CD4-positive, alpha-beta T cell treated with Interleukin-12 subunit alpha and Interleukin-12 subunit beta, for 1 hour (primary cell): ENCODE results near the gene ALDH6A1.
A peak's percentile ranks its signal among the peaks of the same experiment; 100 is the strongest.

Source experiments
- DNase-seq: peaks from one replicate; pipeline ENCODE4 v3.0.0-alpha.2; 2020

The ALDH6A1 gene

GRCh38 chr14:74048281-74048680 is 36.0 kb downstream of the ALDH6A1 start:
- DNase-seq, result no peak

GRCh38 chr14:74045522-74045921 is 38.7 kb downstream of the ALDH6A1 start:
- no peak for DNase-seq

GRCh38 chr14:74042296-74042695 is 42.0 kb downstream of the ALDH6A1 start:
- DNase-seq, result no peak

GRCh38 chr14:74038020-74038859 is 46.0 kb downstream of the ALDH6A1 start:
- DNase-seq, result peak; percentile 64

- DNase-seq, result no peak
These were observed 48.7 kb downstream of the ALDH6A1 start for GRCh38 chr14:74035556-74035955.

GRCh38 chr14:74034572-74034971 is 49.7 kb downstream of the ALDH6A1 start:
- DNase-seq, result no peak

- DNase-seq, result no peak
These were observed 55.1 kb downstream of the ALDH6A1 start for GRCh38 chr14:74029136-74029535.

GRCh38 chr14:74022346-74022745 is 61.9 kb downstream of the ALDH6A1 start:
- no peak for DNase-seq

- no peak for DNase-seq
These were observed 64.7 kb downstream of the ALDH6A1 start for GRCh38 chr14:74019408-74020137.

- DNase-seq, result peak; percentile 90
These were observed 65.5 kb downstream of the ALDH6A1 start, which contains the start of the genes BBOF1 and ENTPD5 for GRCh38 chr14:74018586-74019407. Gene BBOF1, plus strand, starts transcription at chr14:74019349. Its CDS starts 130 bp downstream, at chr14:74019479. Gene ENTPD5, minus strand, starts transcription at chr14:74019288. Its CDS starts 31,186 bp downstream, at chr14:73988102.

GRCh38 chr14:74018174-74018585 is 66.1 kb downstream of the ALDH6A1 start:
- DNase-seq, result peak; percentile 21

GRCh38 chr14:74015963-74016362 is 68.3 kb downstream of the ALDH6A1 start:
- no peak for DNase-seq

- DNase-seq, result no peak
These were observed 69.1 kb downstream of the ALDH6A1 start for GRCh38 chr14:74015176-74015575.

- no peak for DNase-seq
These were observed 70.0 kb downstream of the ALDH6A1 start for GRCh38 chr14:74014299-74014698.

GRCh38 chr14:74008843-74009499 is 75.3 kb downstream of the ALDH6A1 start:
- no peak for DNase-seq
